ENCODE measurements around the gene TFEB. TPM values are rescaled to one million over a fixed set of nuclear protein-coding genes. Genes with fewer than 3 reads are reported as not detected.

TFEB gene
- total and polyA plus RNA-seq, 2 of the 8 experiments (the other 6 are each of a cell fraction or from before 2014, with no cell fraction given) = 2.3 to 6.7 TPM

DNA sequence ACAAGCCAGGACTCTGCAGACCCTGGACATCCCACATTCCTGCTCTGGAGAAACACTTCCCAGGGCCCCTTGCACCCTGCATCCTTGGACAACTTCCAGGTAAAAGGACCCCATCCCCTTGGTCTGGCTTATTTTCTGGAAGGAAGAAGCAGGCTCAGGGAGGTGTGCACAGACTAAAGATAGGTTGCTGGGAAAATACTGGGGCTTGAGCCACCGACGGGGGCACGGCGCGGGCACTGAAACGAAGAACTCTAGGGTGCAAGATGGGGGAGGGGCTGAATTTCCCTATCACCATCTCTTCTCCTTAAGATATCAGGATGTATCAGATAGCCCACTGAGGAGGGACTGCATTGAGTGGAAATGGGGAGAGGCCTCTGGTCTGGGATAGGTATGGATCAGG lies 43.5 kb upstream of the TFEB start (continued):
- TF ChIP-seq RNF2 (IDR thresholded peaks at IDR 0.05; ENCODE audit: borderline replicate concordance, low read depth, low read length, missing control alignments, poor library complexity, severe bottlenecking) (no peak), E2F6 (IDR thresholded peaks at IDR 0.05) (no peak), USF2 (IDR thresholded peaks at IDR 0.05; ENCODE audit: low read length) (no peak), POLR2AphosphoS5 (IDR thresholded peaks at IDR 0.05; ENCODE audit: low read depth, low read length) (no peak), KDM5A (IDR thresholded peaks at IDR 0.05; ENCODE audit: low read length) (no peak), JUND (IDR thresholded peaks at IDR 0.05; ENCODE audit: low read length) (no peak), YY1 (IDR thresholded peaks at IDR 0.05; ENCODE audit: low read depth, low read length) (no peak), TBP (IDR thresholded peaks at IDR 0.05; ENCODE audit: low read depth, low read length) (no peak)
- TF ChIP-seq, protein P1, sequence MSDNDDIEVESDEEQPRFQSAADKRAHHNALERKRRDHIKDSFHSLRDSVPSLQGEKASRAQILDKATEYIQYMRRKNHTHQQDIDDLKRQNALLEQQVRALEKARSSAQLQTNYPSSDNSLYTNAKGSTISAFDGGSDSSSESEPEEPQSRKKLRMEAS (IDR thresholded peaks at IDR 0.05) = no peak
